Naive thymus-derived CD4-positive, alpha-beta T cell (primary cell): Measurements from ENCODE around the gene UPK3A. TPM values are rescaled to one million over a fixed set of nuclear protein-coding genes. Genes with fewer than 3 reads are reported as not detected.

Source experiments
- ATAC-seq: fragments of 150-1000 bp; cut with Tn5 transposase; 2 replicates; pipeline ENCODE4 v1.10.0; 2021; ENCODE audit warnings: mild to moderate bottlenecking, moderate library complexity
- CTCF ChIA-PET: fragments of 350-600 bp; sonication (Branson Sonifier 250); formaldehyde crosslinking; loops from one replicate; lab custom pipeline; 2021; ENCODE audit warnings: antibody characterized with exemption; lab: Charles Lee
- POLR2A ChIA-PET: fragments of 350-600 bp; sonication (Branson Sonifier 250); formaldehyde crosslinking; loops from one replicate; lab custom pipeline; 2021; ENCODE audit warnings: antibody characterized with exemption, inconsistent platforms; lab: Charles Lee
- DNase-seq, 9 donors: peaks; one replicate each; pipeline versions ENCODE4 v3.0.0 to v3.0.0-alpha.2; 2020 to 2022; ENCODE audit warnings: mixed read lengths in 1 of 9
- H3K27ac ChIP-seq: one replicate; pipeline ENCODE4 v1.7.0; 2013; ENCODE audit warnings: mild to moderate bottlenecking, low read depth, low read length, moderate library complexity
- H3K27me3 ChIP-seq, 2 donors: one replicate each; pipeline ENCODE4 v1.7.0; 2013; ENCODE audit warnings: low read length in 2 of 2, mild to moderate bottlenecking in 2 of 2, moderate library complexity in 2 of 2; ENCODE audit not compliant: control insufficient read depth in 2 of 2, insufficient read depth in 2 of 2
- H3K36me3 ChIP-seq, 3 experiments: 1 replicate in 2 of 3; 2 replicates in 1 of 3; pipeline ENCODE4 v1.7.0; 2013; ENCODE audit warnings: low read length in 3 of 3, mild to moderate bottlenecking in 3 of 3, moderate library complexity in 1 of 3; ENCODE audit not compliant: insufficient read depth in 3 of 3, control insufficient read depth in 2 of 3
- H3K4me1 ChIP-seq, 2 donors: one replicate each; pipeline ENCODE4 v1.7.0; 2013; ENCODE audit warnings: low read length in 2 of 2, mild to moderate bottlenecking in 2 of 2, moderate library complexity in 1 of 2; ENCODE audit not compliant: control insufficient read depth in 2 of 2, insufficient read depth in 2 of 2
- H3K4me3 ChIP-seq: 2 replicates; pipeline ENCODE4 v1.7.0; 2013; ENCODE audit warnings: mild to moderate bottlenecking, low read length
- H3K9me3 ChIP-seq, 3 experiments: 1 replicate in 2 of 3; 2 replicates in 1 of 3; pipeline ENCODE4 v1.7.0; 2013; ENCODE audit warnings: low read length in 3 of 3; ENCODE audit not compliant: control insufficient read depth in 2 of 3
- H3K27ac Mint-ChIP-seq, 9 donors: one replicate each; pipeline ENCODE4 v1.8.0; 2020 to 2022; ENCODE audit warnings: mixed read lengths in 9 of 9, mild to moderate bottlenecking in 8 of 9, moderate library complexity in 5 of 9, inconsistent platforms in 2 of 9
- H3K27me3 Mint-ChIP-seq, 5 donors: one replicate each; pipeline ENCODE4 v1.8.0; 2021 to 2022; ENCODE audit warnings: mixed read lengths in 5 of 5, mild to moderate bottlenecking in 1 of 5
- H3K36me3 Mint-ChIP-seq, 5 donors: one replicate each; pipeline ENCODE4 v1.8.0; 2020 to 2022; ENCODE audit warnings: mixed read lengths in 5 of 5, mild to moderate bottlenecking in 3 of 5, inconsistent platforms in 1 of 5
- H3K4me1 Mint-ChIP-seq, 7 donors: one replicate each; pipeline ENCODE4 v1.8.0; 2020 to 2022; ENCODE audit warnings: mixed read lengths in 7 of 7, mild to moderate bottlenecking in 3 of 7, inconsistent platforms in 1 of 7
- H3K4me3 Mint-ChIP-seq, 10 donors: one replicate each; pipeline ENCODE4 v1.8.0; 2020 to 2022; ENCODE audit warnings: mild to moderate bottlenecking in 10 of 10, mixed read lengths in 10 of 10, moderate library complexity in 6 of 10, inconsistent platforms in 2 of 10
- H3K9me3 Mint-ChIP-seq, 11 donors: one replicate each; pipeline ENCODE4 v1.8.0; 2020 to 2022; ENCODE audit warnings: mixed read lengths in 11 of 11, mild to moderate bottlenecking in 4 of 11, inconsistent platforms in 1 of 11, moderate library complexity in 1 of 11
- intact Hi-C, 2 donors: fragments of 100-400 bp; cut with micrococcal nuclease; formaldehyde crosslinking; loops; one replicate each; pipeline ENCODE4 v1.15.1; 2023
- polyA plus RNA-seq, 2 donors: library from polyadenylated mRNA; unstranded; fragments of 300-500 nt; fragmentation: Illumina TruSeq; gene quantifications; one replicate each; pipeline ENCODE4 v1.2.3, GENCODE V29; 2021
- total RNA-seq, 6 experiments: library from RNA in 5 of 6; stranded (reverse) in 5 of 6; gene quantifications; 1 replicate in 5 of 6; 2 replicates in 1 of 6; pipeline ENCODE4 v1.2.3 and lab custom pipeline; 2021 to 2026

UPK3A gene
- total and polyA plus RNA-seq, 7 experiments from 2014 or later: 0.25 to 0.61 TPM; not detected in 5

DNA sequence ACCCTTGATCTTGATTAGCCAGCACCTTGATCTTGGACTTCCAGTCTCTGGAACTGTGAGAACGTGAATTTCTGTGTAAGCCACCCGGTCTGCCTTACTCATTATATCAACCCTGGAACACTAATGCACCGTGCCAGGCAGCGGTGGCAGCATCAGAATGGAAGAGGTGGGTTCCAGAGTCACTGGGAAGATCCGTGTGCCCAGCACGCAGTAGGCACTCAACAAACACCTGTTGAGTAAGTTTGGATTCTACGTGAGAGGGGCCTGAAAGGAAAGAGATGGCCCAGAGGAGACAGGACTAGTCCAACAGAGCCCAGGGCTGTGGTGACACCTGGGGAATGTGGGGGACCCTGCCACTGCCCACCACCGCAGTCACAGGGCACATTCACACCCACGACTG lies 6.6 kb upstream of the UPK3A start:
- no peaks in the 10 kb centered on the region for H3K36me3 ChIP-seq
- H3K4me3 ChIP-seq: no peak overlapping the region
- no peaks in the 10 kb centered on the region for H3K9me3 ChIP-seq
- H3K27ac Mint-ChIP-seq: peak overlapping the region in 5 of 9 donors; percentile 2 to 58 (median 26)
- no peaks in the 10 kb centered on the region for H3K27me3 ChIP-seq
- no peak overlapping the region for H3K4me3 Mint-ChIP-seq
- no peak for ATAC-seq
- no peak overlapping the region for H3K27ac ChIP-seq
- intact Hi-C loops: no loop called here
- DNase-seq: no peak
- no peaks in the 10 kb centered on the region for H3K36me3 Mint-ChIP-seq
- peaks cover 0 to 1% (median 0%) of the 10 kb centered on the region in 11 donors for H3K9me3 Mint-ChIP-seq
- CTCF ChIA-PET: no interaction called here
- H3K27me3 Mint-ChIP-seq: peaks cover 0 to 10% (median 0%) of the 10 kb centered on the region in 5 donors
- peaks cover 0 to 7% of the 10 kb centered on the region in 2 donors for H3K4me1 ChIP-seq
- POLR2A ChIA-PET: no interaction called here
- H3K4me1 Mint-ChIP-seq: peaks cover 6 to 21% (median 13%) of the 10 kb centered on the region in 7 donors

DNA sequence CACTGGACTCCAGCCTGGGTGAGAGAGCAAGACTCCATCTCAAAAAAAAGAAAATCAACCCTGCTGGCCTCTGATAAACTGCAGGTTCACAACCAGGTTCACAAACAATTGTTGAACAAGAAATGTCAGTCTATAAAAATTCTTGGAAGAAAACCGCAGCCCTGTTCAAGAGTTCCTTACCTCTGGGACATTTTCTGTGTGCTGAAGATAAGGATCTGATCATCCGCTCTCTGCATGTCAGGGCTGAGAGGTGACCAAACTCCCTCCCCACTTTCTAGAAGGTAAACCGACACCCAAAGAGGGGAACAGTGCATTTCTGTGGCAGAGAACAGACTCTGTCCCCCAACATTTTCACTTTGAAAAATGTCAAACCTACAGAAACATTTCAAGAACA lies 4.2 kb upstream of the UPK3A start:
- POLR2A ChIA-PET: interaction anchor here (0.6 kb wide), 1 partner anchor 65 kb away, joined by 4 read pairs; no protein-coding TSS in a partner anchor

DNA sequence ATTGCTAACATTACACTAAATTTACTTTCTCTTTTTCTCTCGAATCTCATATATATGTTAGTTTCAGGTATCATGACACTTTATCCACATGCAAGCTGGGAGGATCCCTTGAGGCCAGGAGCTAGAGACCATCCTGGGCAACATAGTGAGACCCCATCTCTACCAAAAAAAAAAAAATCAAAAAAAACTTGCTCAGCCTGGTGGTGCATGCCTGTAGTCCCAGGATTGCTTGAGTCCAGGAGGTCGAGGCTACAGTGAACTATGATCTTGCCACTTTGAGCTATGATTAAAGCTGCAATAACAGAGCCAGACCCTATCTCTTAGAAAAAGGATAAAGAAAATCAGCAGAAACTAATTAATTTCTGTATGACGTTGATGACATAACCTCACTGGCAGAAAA lies 3.7 kb upstream of the UPK3A start:
- H3K4me3 ChIP-seq: no peak overlapping the region
- Mint-ChIP-seq H3K4me1 (peaks cover 6 to 21% (median 16%) of the 10 kb centered on the region in 7 donors), H3K4me3 (peak overlapping the region in 1 of 10 donors; percentile 4), H3K27me3 (peaks cover 4 to 34% (median 10%) of the 10 kb centered on the region in 5 donors), H3K27ac (peak overlapping the region in 3 of 9 donors; percentile 21 to 75 (median 51)), H3K9me3 (peaks cover 0 to 1% (median 0%) of the 10 kb centered on the region in 11 donors), H3K36me3 (no peaks in the 10 kb centered on the region)
- no peak for ATAC-seq
- H3K27me3 ChIP-seq: no peaks in the 10 kb centered on the region
- H3K36me3 ChIP-seq: no peaks in the 10 kb centered on the region
- ChIA-PET POLR2A (interaction anchor here (0.6 kb wide), 1 partner anchor 65 kb away, joined by 4 read pairs; no protein-coding TSS in a partner anchor), CTCF (interaction anchor here (0.7 kb wide), 1 partner anchor 55 kb away, joined by 3 read pairs; no protein-coding TSS in a partner anchor)
- no peaks in the 10 kb centered on the region for H3K9me3 ChIP-seq
- intact Hi-C loops: loop anchor here in 1 of 2 donors (5.0 kb wide), 1 partner anchor 36 kb away; no protein-coding TSS in a partner anchor
- H3K4me1 ChIP-seq: peaks cover 3 to 12% of the 10 kb centered on the region in 2 donors
- no peak for DNase-seq
- no peak overlapping the region for H3K27ac ChIP-seq

More for the DNA sequence above, 4.2 kb upstream of the UPK3A start:
- Histone ChIP-seq H3K36me3 (no peaks in the 10 kb centered on the region), H3K27ac (no peak overlapping the region), H3K4me1 (peaks cover 3 to 12% of the 10 kb centered on the region in 2 donors), H3K27me3 (no peaks in the 10 kb centered on the region), H3K9me3 (no peaks in the 10 kb centered on the region), H3K4me3 (no peak overlapping the region)
- peaks cover 6 to 21% (median 16%) of the 10 kb centered on the region in 7 donors for H3K4me1 Mint-ChIP-seq
- peaks cover 0 to 1% (median 0%) of the 10 kb centered on the region in 11 donors for H3K9me3 Mint-ChIP-seq
- CTCF ChIA-PET: no interaction called here
- H3K36me3 Mint-ChIP-seq: no peaks in the 10 kb centered on the region
- intact Hi-C loops: loop anchor here in 1 of 2 donors (5.0 kb wide), 1 partner anchor 37 kb away; no protein-coding TSS in a partner anchor
- DNase-seq (no peak), ATAC-seq (no peak)
- H3K4me3 Mint-ChIP-seq: peak overlapping the region in 1 of 10 donors; percentile 4
- H3K27ac Mint-ChIP-seq: peak overlapping the region in 2 of 9 donors; percentile 21 to 75
- H3K27me3 Mint-ChIP-seq: peaks cover 4 to 30% (median 10%) of the 10 kb centered on the region in 5 donors

DNA sequence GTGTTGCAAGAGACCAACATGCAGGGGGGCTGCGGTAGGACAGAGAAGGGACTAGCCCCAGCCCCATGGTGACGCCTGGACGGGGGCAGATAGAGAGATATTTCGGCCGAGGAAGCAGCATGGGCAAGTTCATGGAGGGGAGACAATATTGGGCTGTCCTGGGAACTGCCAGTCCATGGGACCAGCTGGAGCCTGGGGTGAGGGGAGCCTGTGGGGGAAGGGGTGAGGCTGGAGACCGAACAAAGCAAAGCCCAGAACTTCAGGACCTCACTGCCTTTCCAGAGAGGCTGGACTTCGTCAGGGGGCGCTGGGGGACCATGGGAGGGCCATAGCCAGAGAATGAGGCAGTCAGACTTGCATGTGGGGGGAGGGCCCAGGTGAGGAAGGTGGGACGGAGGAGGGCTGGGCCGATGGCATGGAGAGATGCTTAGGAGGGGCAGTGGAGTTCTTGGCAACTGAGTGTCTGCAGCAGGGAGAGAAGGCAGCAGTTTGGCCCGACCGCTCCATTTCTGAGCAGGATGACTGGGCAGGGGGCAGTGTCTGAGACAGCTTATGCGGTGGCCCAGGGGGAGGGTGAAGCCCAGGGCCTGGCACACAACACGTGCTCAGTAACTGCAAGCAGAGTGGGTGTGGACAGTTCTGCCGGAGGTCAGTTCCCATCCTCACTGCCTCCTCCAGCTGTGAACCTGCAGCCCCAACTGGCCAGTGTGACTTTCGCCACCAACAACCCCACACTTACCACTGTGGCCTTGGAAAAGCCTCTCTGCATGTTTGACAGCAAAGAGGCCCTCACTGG lies 712 bp downstream of the UPK3A start:
- ATAC-seq (no peak), DNase-seq (no peak)
- H3K9me3 ChIP-seq: no peaks in the 10 kb centered on the region
- CTCF ChIA-PET: no interaction called here
- H3K27me3 Mint-ChIP-seq: peaks cover 4 to 43% (median 10%) of the 10 kb centered on the region in 5 donors
- H3K4me3 Mint-ChIP-seq: peak overlapping the region in 7 of 10 donors; percentile 4 to 25 (median 19)
- no peaks in the 10 kb centered on the region for H3K36me3 Mint-ChIP-seq
- peaks cover 3 to 5% of the 10 kb centered on the region in 2 donors for H3K4me1 ChIP-seq
- POLR2A ChIA-PET: interaction anchor here (0.6 kb wide), 1 partner anchor 56 kb away, joined by 3 read pairs; no protein-coding TSS in a partner anchor
- no peaks in the 10 kb centered on the region for H3K36me3 ChIP-seq
- no peaks in the 10 kb centered on the region for H3K27me3 ChIP-seq
- no peak overlapping the region for H3K4me3 ChIP-seq
- intact Hi-C loops: no loop called here
- H3K4me1 Mint-ChIP-seq: peaks cover 0 to 12% (median 8%) of the 10 kb centered on the region in 7 donors
- peaks cover 0 to 1% (median 0%) of the 10 kb centered on the region in 11 donors for H3K9me3 Mint-ChIP-seq
- H3K27ac ChIP-seq: no peak overlapping the region
- peak overlapping the region in 1 of 9 donors; percentile 60 for H3K27ac Mint-ChIP-seq

DNA sequence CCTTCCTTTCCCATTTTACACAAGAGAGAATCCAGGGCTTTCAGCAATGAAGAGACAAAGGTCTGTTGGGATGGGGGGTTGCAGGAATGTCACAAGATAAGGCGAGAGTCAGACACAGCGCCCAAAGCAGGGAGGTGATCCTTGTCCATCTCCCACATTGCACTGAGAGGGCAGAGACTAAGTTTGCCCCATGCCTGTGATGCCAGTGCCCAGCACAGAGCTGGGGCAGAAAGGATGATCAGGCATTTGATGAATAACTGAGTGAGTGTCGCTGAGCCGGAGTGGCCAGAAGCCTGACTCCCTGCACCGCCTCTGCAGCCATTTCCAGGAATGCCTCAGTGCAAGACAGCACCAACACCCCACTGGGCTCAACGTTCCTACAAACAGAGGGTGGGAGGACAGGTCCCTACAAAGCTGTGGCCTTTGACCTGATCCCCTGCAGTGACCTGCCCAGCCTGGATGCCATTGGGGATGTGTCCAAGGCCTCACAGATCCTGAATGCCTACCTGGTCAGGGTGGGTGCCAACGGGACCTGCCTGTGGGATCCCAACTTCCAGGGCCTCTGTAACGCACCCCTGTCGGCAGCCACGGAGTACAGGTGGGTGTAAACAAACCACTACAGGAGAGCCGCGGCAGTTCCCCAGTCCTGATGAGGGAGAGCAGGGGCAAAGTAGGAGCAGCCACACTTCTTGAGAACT lies 2.3 kb downstream of the UPK3A start:
- no peaks in the 10 kb centered on the region for H3K9me3 Mint-ChIP-seq
- H3K27ac Mint-ChIP-seq: no peak overlapping the region
- Histone ChIP-seq H3K9me3 (no peaks in the 10 kb centered on the region), H3K4me1 (peaks cover 5 to 9% of the 10 kb centered on the region in 2 donors), H3K27ac (no peak overlapping the region), H3K27me3 (no peaks in the 10 kb centered on the region), H3K4me3 (no peak overlapping the region), H3K36me3 (no peaks in the 10 kb centered on the region)
- no peak overlapping the region for H3K4me3 Mint-ChIP-seq
- no peak for ATAC-seq
- ChIA-PET CTCF (no interaction called here), POLR2A (interaction anchor here (1.0 kb wide), 1 partner anchor 21 kb away, joined by 3 read pairs; no protein-coding TSS in a partner anchor)
- peaks cover 4 to 40% (median 7%) of the 10 kb centered on the region in 5 donors for H3K27me3 Mint-ChIP-seq
- H3K36me3 Mint-ChIP-seq: no peaks in the 10 kb centered on the region
- intact Hi-C loops: no loop called here
- DNase-seq: no peak
- H3K4me1 Mint-ChIP-seq: peaks cover 0 to 5% (median 3%) of the 10 kb centered on the region in 7 donors

DNA sequence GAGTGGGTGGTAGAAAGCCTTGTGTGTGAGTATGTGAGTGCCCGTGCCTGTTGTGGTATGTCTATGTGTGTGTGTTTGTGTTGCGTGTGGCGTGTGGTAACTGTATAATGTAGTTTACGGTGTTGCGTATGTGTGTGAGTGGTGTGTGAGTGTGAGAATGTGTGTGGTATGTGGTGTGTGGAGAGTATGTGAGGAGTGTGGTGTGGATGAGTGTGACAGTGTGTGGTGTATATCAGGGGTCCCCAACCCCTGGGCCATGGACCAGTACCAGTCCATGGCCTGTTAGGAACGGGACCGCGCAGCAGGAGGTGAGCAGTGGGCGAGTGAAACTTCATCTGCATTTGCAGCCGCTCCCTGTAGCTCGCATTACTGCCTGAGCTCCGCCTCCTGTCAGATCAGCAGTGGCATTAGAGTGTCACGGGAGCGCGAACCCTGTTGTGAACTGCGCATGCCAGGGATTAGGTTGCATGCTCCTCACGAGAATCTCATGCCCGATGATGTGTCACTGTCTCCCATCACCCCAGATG lies 5.7 kb downstream of the UPK3A start:
- Mint-ChIP-seq H3K27ac (no peak overlapping the region), H3K36me3 (no peaks in the 10 kb centered on the region), H3K4me3 (no peak overlapping the region), H3K4me1 (peaks cover 0 to 8% (median 5%) of the 10 kb centered on the region in 7 donors), H3K27me3 (peaks cover 0 to 13% (median 0%) of the 10 kb centered on the region in 5 donors), H3K9me3 (no peaks in the 10 kb centered on the region)
- DNase-seq: no peak
- H3K4me3 ChIP-seq: no peak overlapping the region
- H3K9me3 ChIP-seq: no peaks in the 10 kb centered on the region
- H3K27me3 ChIP-seq: no peaks in the 10 kb centered on the region
- H3K4me1 ChIP-seq: peaks cover under 1 to 6% of the 10 kb centered on the region in 2 donors
- ATAC-seq: no peak
- H3K36me3 ChIP-seq: no peaks in the 10 kb centered on the region
- ChIA-PET POLR2A (no interaction called here), CTCF (no interaction called here)
- H3K27ac ChIP-seq: no peak overlapping the region
- intact Hi-C loops: no loop called here
